Measurements from ENCODE around the gene NOS3. TPM values are rescaled to one million over a fixed set of nuclear protein-coding genes. Genes with fewer than 3 reads are reported as not detected.

The NOS3 gene
- 1 to 10 TPM; 9.1 to 9.7 TPM for total RNA-seq

GRCh38 chr7:150990416-150991186 is at the start of gene NOS3:
Gene NOS3 (plus strand): TSS chr7:150991017. CDS start chr7:150993804, 2,787 bp downstream.
- CTCF ChIA-PET = interaction anchor here (0.9 to 1.8 kb wide), 4 partner anchors 14 to 133 kb away, joined by 3 to 6 read pairs (median 4); no protein-coding TSS in a partner anchor
- POLR2A ChIA-PET = no interaction called here

GRCh38 chr7:150941351-150942000 is 49.3 kb upstream of the NOS3 start:
- CTCF ChIA-PET = no interaction called here

GRCh38 chr7:150942001-150942590 is 48.7 kb upstream of the NOS3 start:
- POLR2A ChIA-PET = interaction anchor here (0.5 kb wide), 1 partner anchor 161 kb away, joined by 11 read pairs; no protein-coding TSS in a partner anchor
- CTCF ChIA-PET = no interaction called here

More at GRCh38 chr7:150941351-150942000, 49.3 kb upstream of the NOS3 start:
- POLR2A ChIA-PET = interaction anchor here (0.5 kb wide), 1 partner anchor 162 kb away, joined by 11 read pairs; no protein-coding TSS in a partner anchor

GRCh38 chr7:150942591-150943452 is 48.0 kb upstream of the NOS3 start:
- POLR2A ChIA-PET = no interaction called here
- CTCF ChIA-PET = no interaction called here

GRCh38 chr7:150943453-150943814 is 47.4 kb upstream of the NOS3 start:
- ChIA-PET CTCF (interaction anchor here (1.1 kb wide), 1 partner anchor 36 kb away, joined by 3 read pairs; no protein-coding TSS in a partner anchor), POLR2A (no interaction called here)

- ChIA-PET POLR2A (no interaction called here), CTCF (interaction anchor here (1.1 kb wide), 1 partner anchor 35 kb away, joined by 3 read pairs; no protein-coding TSS in a partner anchor)
Observed at GRCh38 chr7:150944066-150945042, 46.5 kb upstream of the NOS3 start.

- ChIA-PET POLR2A (no interaction called here), CTCF (no interaction called here)
Observed at GRCh38 chr7:150945171-150945852, 45.5 kb upstream of the NOS3 start.

GRCh38 chr7:150945853-150946420 is 44.9 kb upstream of the NOS3 start:
- POLR2A ChIA-PET = no interaction called here

GRCh38 chr7:150946421-150947240 is 44.2 kb upstream of the NOS3 start:
- ChIA-PET CTCF (interaction anchor here (1.0 kb wide), 1 partner anchor 11 kb away, joined by 3 read pairs; no protein-coding TSS in a partner anchor), POLR2A (no interaction called here)

More at GRCh38 chr7:150945853-150946420, 44.9 kb upstream of the NOS3 start:
- CTCF ChIA-PET = no interaction called here

- POLR2A ChIA-PET = no interaction called here
- CTCF ChIA-PET = interaction anchor here (1.0 kb wide), 1 partner anchor 11 kb away, joined by 3 read pairs; no protein-coding TSS in a partner anchor
Observed at GRCh38 chr7:150947241-150947745, 43.5 kb upstream of the NOS3 start.

GRCh38 chr7:150947761-150948651 is 42.8 kb upstream of the NOS3 start:
- CTCF ChIA-PET = no interaction called here
- POLR2A ChIA-PET = no interaction called here

GRCh38 chr7:150948791-150949251 is 42.0 kb upstream of the NOS3 start:
- ChIA-PET POLR2A (no interaction called here), CTCF (no interaction called here)

- CTCF ChIA-PET = no interaction called here
- POLR2A ChIA-PET = no interaction called here
Observed at GRCh38 chr7:150949564-150949963, 41.3 kb upstream of the NOS3 start.

- POLR2A ChIA-PET = no interaction called here
- CTCF ChIA-PET = interaction anchor here (0.6 kb wide), 1 partner anchor 19 kb away, joined by 4 read pairs; no protein-coding TSS in a partner anchor
Observed at GRCh38 chr7:150949971-150950491, 40.8 kb upstream of the NOS3 start.
